K562 (cell line): ENCODE data around the gene SLC35G2. TPM values are rescaled to one million over a fixed set of nuclear protein-coding genes. Genes with fewer than 3 reads are reported as not detected.

ENCODE experiments used
- CBFA2T2 ChIP-seq: fragments of 450-650 bp; conservative IDR thresholded peaks from 2 replicates; pipeline ENCODE4 v1.6.1; 2017; ENCODE audit warnings: mild to moderate bottlenecking
- CTBP1 ChIP-seq: fragments of 450-650 bp; IDR thresholded peaks from 2 replicates; pipeline ENCODE4 v1.6.1; 2016; ENCODE audit warnings: borderline replicate concordance
- GTF2F1 ChIP-seq: IDR thresholded peaks from 2 replicates; pipeline ENCODE4 v1.6.1; 2011; ENCODE audit warnings: low read depth, low read length, improper control_type of control experiment
- MTF1 ChIP-seq: fragments of 250-450 bp; sonication (Bioruptor Pico); IDR thresholded peaks from 2 replicates; pipeline ENCODE4 v1.9.0; 2021; ENCODE audit warnings: moderate library complexity, mild to moderate bottlenecking, inconsistent platforms, borderline replicate concordance
- NEUROD1 ChIP-seq: fragments of 150-350 bp; IDR thresholded peaks from 2 replicates; pipeline ENCODE4 v1.6.1; 2014; ENCODE audit warnings: borderline replicate concordance, low read length, low read depth; ENCODE audit not compliant: partially characterized antibody
- NFYB ChIP-seq: IDR thresholded peaks from 2 replicates; pipeline ENCODE4 v1.6.1; 2011; ENCODE audit warnings: mild to moderate bottlenecking, moderate library complexity; ENCODE audit not compliant: insufficient read length; ENCODE audit errors: extremely low read depth
- PCBP1 ChIP-seq: fragments of 200-400 bp; formaldehyde crosslinking; IDR thresholded peaks from 2 replicates; pipeline ENCODE4 v1.6.1; 2018; ENCODE audit warnings: mild to moderate bottlenecking, low read depth, low read length; ENCODE audit not compliant: poor library complexity, severe bottlenecking
- PURB ChIP-seq: sonication (generic); formaldehyde crosslinking; IDR thresholded peaks from 2 replicates; pipeline ENCODE4 v1.9.0; 2021; ENCODE audit warnings: low read depth, mild to moderate bottlenecking, missing genetic modification reagents
- SIX5 ChIP-seq, 2 experiments: IDR thresholded peaks; 2 replicates each; pipeline ENCODE4 v1.6.1; 2011; ENCODE audit warnings: low read length in 2 of 2, borderline replicate concordance in 1 of 2, low read depth in 1 of 2, mild to moderate bottlenecking in 1 of 2, moderate library complexity in 1 of 2; ENCODE audit not compliant: insufficient read depth in 1 of 2
- SMARCA4 ChIP-seq: fragments of 450-650 bp; IDR thresholded peaks from 2 replicates; pipeline ENCODE4 v1.6.1; 2016
- TAF1 ChIP-seq: IDR thresholded peaks from 2 replicates; pipeline ENCODE4 v1.6.1; 2011; ENCODE audit warnings: mild to moderate bottlenecking, low read length, moderate library complexity; ENCODE audit not compliant: insufficient read depth, control insufficient read depth, severe bottlenecking; ENCODE audit errors: extremely low read depth
- ZBTB40 ChIP-seq, 2 experiments: fragments of 450-650 bp in 1 of 2; sonication (generic) in 1 of 2; formaldehyde crosslinking in 1 of 2; IDR thresholded peaks; 2 replicates each; pipeline versions ENCODE4 v1.7.1 to v1.9.0; 2016 to 2022; ENCODE audit warnings: inconsistent platforms in 1 of 2, mild to moderate bottlenecking in 1 of 2, missing genetic modification reagents in 1 of 2
- ZNF212 ChIP-seq: fragments of 450-650 bp; formaldehyde crosslinking; IDR thresholded peaks from 2 replicates; pipeline ENCODE4 v1.4.0; 2020; ENCODE audit warnings: mild to moderate bottlenecking
- polyA plus RNA-seq, 8 experiments: library from polyadenylated mRNA; depleted of rRNA in 4 of 8; stranded (reverse) in 5 of 8; unstranded in 3 of 8; fragments of >200 nt; fragmentation: Nextera tagmentation in 2 of 8; fragmentation: Illumina TruSeq in 1 of 8; extraction: Ambion mirVana in 2 of 8; extraction: Trizol in 1 of 8; gene quantifications; 2 replicates each; pipeline versions ENCODE4 v1.2.1 to v1.2.3, GENCODE V29; 2011 to 2014; ENCODE audit warnings: inconsistent platforms in 1 of 8, missing spikeins in 1 of 8
- total RNA-seq, 7 experiments: library from RNA; depleted of rRNA in 6 of 7; stranded (reverse); fragments of >200 nt in 6 of 7; fragmentation: Illumina TruSeq in 2 of 7; extraction: Trizol in 2 of 7; gene quantifications; 2 replicates each; pipeline versions ENCODE4 v1.2.1 to v1.2.3, GENCODE V29; 2011 to 2021; ENCODE audit warnings: low replicate concordance in 1 of 7
- TF ChIP-seq, protein P1 (sequence below): fragments of 450-650 bp; formaldehyde crosslinking; IDR thresholded peaks from 2 replicates; pipeline ENCODE4 v1.4.0; 2020; ENCODE audit warnings: mild to moderate bottlenecking, mixed read lengths
- TF ChIP-seq, protein P2 (sequence below): sonication (generic); formaldehyde crosslinking; IDR thresholded peaks from 2 replicates; pipeline ENCODE4 v1.9.0; 2022; ENCODE audit warnings: mild to moderate bottlenecking, missing genetic modification reagents
- TF ChIP-seq, protein P3 (sequence below): fragments of 250-450 bp; sonication (Bioruptor Pico); IDR thresholded peaks from 2 replicates; pipeline ENCODE4 v1.8.0; 2021; ENCODE audit warnings: borderline replicate concordance, mild to moderate bottlenecking, moderate library complexity; ENCODE audit not compliant: poor library complexity, severe bottlenecking

SLC35G2 gene
- total and polyA plus RNA-seq, 9 of the 15 experiments (the other 6 are each of a cell fraction or from before 2014, with no cell fraction given): 2.6 to 5.9 (median 3.2) TPM

- TF ChIP-seq ZBTB40 (IDR thresholded peaks at IDR 0.05) (no peak), ZBTB40 (CRISPR knock-in tag; IDR thresholded peaks at IDR 0.05) (no peak), CTBP1 (no peak), SIX5 (IDR thresholded peaks at IDR 0.05; ENCODE audit: borderline replicate concordance in 1 of 2, insufficient read depth in 1 of 2, low read depth in 1 of 2, low read length in 2 of 2) (peak; percentile 63 to 66; a peak in 3 of 4 replicates), CBFA2T2 (peak; percentile 37; the same call in 1 of the 2 replicates), ZNF212 (CRISPR knock-in tag) (no peak), NEUROD1 (no peak), PURB (CRISPR knock-in tag) (no peak), TAF1 (no peak), PCBP1 (no peak), SMARCA4 (no peak), MTF1 (CRISPR knock-in tag) (no peak), NFYB (peak; percentile 67), GTF2F1 (no peak)
- TF ChIP-seq, protein P1, sequence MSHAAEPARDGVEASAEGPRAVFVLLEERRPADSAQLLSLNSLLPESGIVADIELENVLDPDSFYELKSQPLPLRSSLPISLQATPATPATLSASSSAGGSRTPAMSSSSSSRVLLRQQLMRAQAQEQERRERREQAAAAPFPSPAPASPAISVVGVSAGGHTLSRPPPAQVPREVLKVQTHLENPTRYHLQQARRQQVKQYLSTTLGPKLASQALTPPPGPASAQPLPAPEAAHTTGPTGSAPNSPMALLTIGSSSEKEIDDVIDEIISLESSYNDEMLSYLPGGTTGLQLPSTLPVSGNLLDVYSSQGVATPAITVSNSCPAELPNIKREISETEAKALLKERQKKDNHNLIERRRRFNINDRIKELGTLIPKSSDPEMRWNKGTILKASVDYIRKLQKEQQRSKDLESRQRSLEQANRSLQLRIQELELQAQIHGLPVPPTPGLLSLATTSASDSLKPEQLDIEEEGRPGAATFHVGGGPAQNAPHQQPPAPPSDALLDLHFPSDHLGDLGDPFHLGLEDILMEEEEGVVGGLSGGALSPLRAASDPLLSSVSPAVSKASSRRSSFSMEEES (CRISPR knock-in tag): peak; percentile 90
- TF ChIP-seq, protein P2, sequence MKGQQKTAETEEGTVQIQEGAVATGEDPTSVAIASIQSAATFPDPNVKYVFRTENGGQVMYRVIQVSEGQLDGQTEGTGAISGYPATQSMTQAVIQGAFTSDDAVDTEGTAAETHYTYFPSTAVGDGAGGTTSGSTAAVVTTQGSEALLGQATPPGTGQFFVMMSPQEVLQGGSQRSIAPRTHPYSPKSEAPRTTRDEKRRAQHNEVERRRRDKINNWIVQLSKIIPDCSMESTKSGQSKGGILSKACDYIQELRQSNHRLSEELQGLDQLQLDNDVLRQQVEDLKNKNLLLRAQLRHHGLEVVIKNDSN (CRISPR knock-in tag): peak; percentile 77
- TF ChIP-seq, protein P3, sequence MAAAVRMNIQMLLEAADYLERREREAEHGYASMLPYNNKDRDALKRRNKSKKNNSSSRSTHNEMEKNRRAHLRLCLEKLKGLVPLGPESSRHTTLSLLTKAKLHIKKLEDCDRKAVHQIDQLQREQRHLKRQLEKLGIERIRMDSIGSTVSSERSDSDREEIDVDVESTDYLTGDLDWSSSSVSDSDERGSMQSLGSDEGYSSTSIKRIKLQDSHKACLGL: no peak
Measured at GRCh38 chr3:136882571-136882970, 63.6 kb downstream of the SLC35G2 start (continued).
